Endothelial cell of umbilical vein (primary cell): ENCODE data around the gene TPD52L2. TPM values are rescaled to one million over a fixed set of nuclear protein-coding genes. Genes with fewer than 3 reads are reported as not detected.

ENCODE experiments used
- BruUV-seq: library from RNA; stranded (reverse); fragments of 400-500 nt; replicated peaks from 2 replicates; lab custom pipeline; 2021; lab: Mats Ljungman, UMichigan
- CTCF ChIA-PET: fragments of 300-600, 350-600 bp; sonication (Branson Sonifier 250); formaldehyde crosslinking; loops from one replicate; lab custom pipeline; 2021; ENCODE audit warnings: antibody characterized with exemption, inconsistent platforms; lab: Charles Lee
- POLR2A ChIA-PET: fragments of 300-600, 350-600 bp; sonication (Branson Sonifier 250); formaldehyde crosslinking; loops from one replicate; lab custom pipeline; 2021; ENCODE audit warnings: antibody characterized with exemption, inconsistent platforms; lab: Charles Lee
- DNase-seq: peaks from one replicate; pipeline ENCODE4 v3.0.0-alpha.2; 2011; ENCODE audit warnings: low read depth, low spot score
- FAIRE-seq: peaks from 2 replicates; lab custom pipeline; 2011; peaks lifted over from hg19 to GRCh38; lab: Jason Lieb, UNC
- H2AFZ ChIP-seq: 2 replicates; pipeline ENCODE4 v1.6.0; 2012; ENCODE audit warnings: low read depth, low read length, control low read depth, inconsistent platforms
- H3K27ac ChIP-seq: 2 replicates; pipeline ENCODE4 v1.5.1; 2011; ENCODE audit warnings: low read depth, mild to moderate bottlenecking, control low read depth, low read length, moderate library complexity; ENCODE audit not compliant: insufficient read depth
- H3K27me3 ChIP-seq, 2 experiments: 2 replicates each; pipeline versions ENCODE4 v1.6.0 to v1.6.1; 2011; ENCODE audit warnings: low read length in 2 of 2, mixed read lengths in 1 of 2; ENCODE audit not compliant: control insufficient read depth in 2 of 2, insufficient read depth in 2 of 2
- H3K36me3 ChIP-seq, 2 experiments: 2 replicates in 1 of 2; 3 replicates in 1 of 2; pipeline ENCODE4 v1.5.1; 2011; ENCODE audit warnings: low read length in 2 of 2, mild to moderate bottlenecking in 1 of 2, moderate library complexity in 1 of 2; ENCODE audit not compliant: control insufficient read depth in 2 of 2, insufficient read depth in 2 of 2; ENCODE audit errors: extremely low read depth in 1 of 2
- H3K4me1 ChIP-seq: 3 replicates; pipeline ENCODE4 v1.5.1; 2011; ENCODE audit warnings: mild to moderate bottlenecking, low read length; ENCODE audit not compliant: control insufficient read depth, insufficient read depth; ENCODE audit errors: extremely low read depth
- H3K4me2 ChIP-seq: 2 replicates; pipeline ENCODE4 v1.6.1; 2011; ENCODE audit warnings: low read length, control low read depth, mixed read lengths; ENCODE audit not compliant: insufficient read depth
- H3K4me3 ChIP-seq, 3 experiments: fragments of 200-600 bp in 1 of 3; sonication (generic), shearing (Covaris generic) in 1 of 3; replicated peaks in 1 of 3; 2 replicates each; pipeline ENCODE4 v1.5.1; 2011 to 2016; ENCODE audit warnings: control low read depth in 3 of 3, low read length in 3 of 3, mild to moderate bottlenecking in 2 of 3, inconsistent platforms in 1 of 3, low read depth in 1 of 3, moderate library complexity in 1 of 3; ENCODE audit not compliant: insufficient read depth in 1 of 3
- H3K79me2 ChIP-seq: 2 replicates; pipeline ENCODE4 v1.6.0; 2012; ENCODE audit warnings: low read length, inconsistent platforms; ENCODE audit not compliant: control insufficient read depth, insufficient read depth
- H3K9ac ChIP-seq: replicated peaks from 2 replicates; pipeline ENCODE3; 2011; ENCODE audit warnings: low read length, control low read depth; ENCODE audit not compliant: insufficient read depth; ENCODE audit errors: extremely low read depth
- H3K9me1 ChIP-seq: replicated peaks from 3 replicates; pipeline ENCODE4 v1.6.0; 2011; ENCODE audit warnings: mild to moderate bottlenecking, low read length; ENCODE audit not compliant: control insufficient read depth, insufficient read depth; ENCODE audit errors: extremely low read depth
- H3K9me3 ChIP-seq: replicated peaks from 2 replicates; pipeline ENCODE4 v1.5.1; 2012; ENCODE audit warnings: low read length, inconsistent platforms; ENCODE audit not compliant: control insufficient read depth, insufficient read depth
- H4K20me1 ChIP-seq: replicated peaks from 2 replicates; pipeline ENCODE3; 2011; ENCODE audit warnings: mild to moderate bottlenecking, low read length; ENCODE audit not compliant: control insufficient read depth, insufficient read depth; ENCODE audit errors: extremely low read depth
- EZH2 ChIP-seq: IDR thresholded peaks from 2 replicates; pipeline ENCODE4 v1.6.1; 2012; ENCODE audit warnings: borderline replicate concordance, low read depth, mild to moderate bottlenecking, moderate library complexity, low read length, inconsistent platforms; ENCODE audit not compliant: severe bottlenecking
- JUN ChIP-seq: IDR thresholded peaks from 2 replicates; pipeline ENCODE4 v1.6.1; 2011; ENCODE audit warnings: borderline replicate concordance, low read depth; ENCODE audit not compliant: insufficient read length, insufficient read depth
- MYC ChIP-seq: IDR thresholded peaks from one replicate; pipeline ENCODE4 v1.6.1; 2011; ENCODE audit warnings: mild to moderate bottlenecking, low read depth, low read length
- POLR2A ChIP-seq: IDR thresholded peaks from 2 replicates; pipeline ENCODE4 v1.6.1; 2012; ENCODE audit warnings: low read depth, mild to moderate bottlenecking, control low read depth, low read length
- POLR2AphosphoS5 ChIP-seq: IDR thresholded peaks from 2 replicates; pipeline ENCODE4 v1.6.1; 2012; ENCODE audit warnings: low read depth, mild to moderate bottlenecking, control low read depth, low read length, moderate library complexity; ENCODE audit not compliant: insufficient read depth
- dilution Hi-C: fragments of 300-500 bp; cut with MboI; formaldehyde crosslinking; loops from one replicate; pipeline ENCODE4 v1.15.0; 2019; ENCODE audit warnings: low sequenced_read_pairs; ENCODE audit not compliant: extremely low pct_ligation_motif_present
- intact Hi-C: fragments of 100-400 bp; cut with micrococcal nuclease; formaldehyde crosslinking; loops from one replicate; pipeline ENCODE4 v1.10.0; 2022
- polyA plus RNA-seq, 4 experiments: library from polyadenylated mRNA; depleted of rRNA in 3 of 4; stranded (reverse) in 3 of 4; unstranded in 1 of 4; fragments of >200 nt; gene quantifications; 2 replicates each; pipeline versions ENCODE4 v1.2.1 to v1.2.3, GENCODE V29; 2011 to 2012; ENCODE audit warnings: missing spikeins in 1 of 4
- total RNA-seq: library from RNA; stranded (reverse); gene quantifications from 2 replicates; pipeline ENCODE4 v1.2.3, GENCODE V29; 2021

The TPD52L2 gene
- total and polyA plus RNA-seq, 2 donors (not counting 3 experiments of a cell fraction or from before 2014, with no cell fraction given): 123 to 142 TPM

- Histone ChIP-seq H3K4me1 (peaks cover 10% of the 10 kb centered on the region), H3K27me3 (no peaks in the 10 kb centered on the region), H3K9me3 (no peaks in the 10 kb centered on the region), H2AFZ (no peak overlapping the region), H3K9me1 (no peaks in the 10 kb centered on the region), H3K4me2 (no peak overlapping the region), H3K9ac (no peak overlapping the region), H3K36me3 (peaks cover 8 to 33% of the 10 kb centered on the region in 2 experiments), H3K27ac (no peak overlapping the region), H3K79me2 (peaks cover 28% of the 10 kb centered on the region), H4K20me1 (peaks cover 3% of the 10 kb centered on the region), H3K4me3 (no peak overlapping the region)
- TF ChIP-seq JUN (no peak), MYC (no peak), POLR2A (no peak), POLR2AphosphoS5 (no peak), EZH2 (no peak)
- FAIRE-seq (peak; percentile 31), DNase-seq (no peak)
- intact Hi-C loops (no loop called here), dilution Hi-C loops (no loop called here)
- BruUV-seq: no TSS peak
- CTCF ChIA-PET: interaction anchor here (1.3 to 1.6 kb wide), 2 partner anchors 19 to 27 kb away, joined by 3 read pairs; partner anchors contain the start of gene UCKL1
- POLR2A ChIA-PET: no interaction called here
Measured at GRCh38 chr20:63937596-63937995, 72.5 kb downstream of the TPD52L2 start.

GRCh38 chr20:63939061-63939935 lies 74.2 kb downstream of the TPD52L2 start:
- DNase-seq (no peak), FAIRE-seq (no peak)
- H3K27ac ChIP-seq: no peak overlapping the region
- H4K20me1 ChIP-seq: peaks cover 3% of the 10 kb centered on the region
- H3K4me2 ChIP-seq: no peak overlapping the region
- BruUV-seq: no TSS peak
- intact Hi-C loops (no loop called here), dilution Hi-C loops (no loop called here)
- H3K9me3 ChIP-seq: no peaks in the 10 kb centered on the region
- no peaks in the 10 kb centered on the region for H3K27me3 ChIP-seq
- H3K36me3 ChIP-seq: peaks cover 8 to 39% of the 10 kb centered on the region in 2 experiments
- H3K4me1 ChIP-seq: peaks cover 14% of the 10 kb centered on the region
- H2AFZ ChIP-seq: no peak overlapping the region
- CTCF ChIA-PET: interaction anchor here (1.4 kb wide), 1 partner anchor 35 kb away, joined by 4 read pairs; no protein-coding TSS in a partner anchor
- POLR2A ChIA-PET: interaction anchor here (0.7 kb wide), 1 partner anchor 35 kb away, joined by 4 read pairs; no protein-coding TSS in a partner anchor
- H3K9ac ChIP-seq: no peak overlapping the region
- TF ChIP-seq MYC (no peak), POLR2AphosphoS5 (peak; percentile 8)
- peaks cover 19% of the 10 kb centered on the region for H3K79me2 ChIP-seq
- no peaks in the 10 kb centered on the region for H3K9me1 ChIP-seq
- H3K4me3 ChIP-seq: no peak overlapping the region
